ENCODE data around the gene KRTAP12-1.

KRTAP12-1 gene, protein sequence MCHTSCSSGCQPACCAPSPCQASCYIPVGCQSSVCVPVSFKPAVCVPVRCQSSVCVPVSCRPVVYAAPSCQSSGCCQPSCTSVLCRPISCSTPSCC

DNA sequence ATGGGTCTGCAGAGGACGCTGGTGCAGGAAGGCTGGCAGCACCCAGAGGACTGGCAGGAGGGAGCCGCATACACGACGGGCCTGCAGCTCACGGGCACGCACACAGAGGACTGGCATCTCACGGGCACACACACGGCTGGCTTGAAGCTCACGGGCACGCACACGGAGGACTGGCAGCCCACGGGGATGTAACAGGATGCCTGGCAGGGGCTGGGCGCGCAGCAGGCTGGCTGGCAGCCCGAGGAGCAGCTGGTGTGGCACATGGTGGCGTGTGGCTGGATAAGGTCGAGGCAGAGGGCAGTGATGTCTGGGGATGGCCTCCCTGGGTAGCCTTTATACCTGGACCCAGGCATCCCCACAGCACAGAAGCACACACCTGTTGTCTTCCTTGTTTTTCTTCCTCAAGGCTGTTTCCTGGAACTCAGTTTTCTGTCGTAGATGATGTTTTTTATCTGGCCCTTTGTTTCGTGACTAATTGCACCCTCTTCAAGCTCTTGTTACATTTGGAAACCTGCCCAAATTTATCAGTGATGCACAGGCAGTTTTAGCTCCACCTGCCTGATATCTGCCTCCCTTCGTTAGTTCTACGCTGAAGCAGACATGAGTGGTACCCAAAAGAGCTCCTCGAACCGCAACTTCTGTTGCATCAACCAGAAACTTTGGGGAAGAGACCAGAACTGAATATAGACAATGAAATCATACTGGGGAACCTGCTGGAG, at the start of gene KRTAP12-1:
TSS of gene KRTAP12-1 (minus strand) at position 303 of the 719 bp plus-strand sequence. CDS start at position 263, 40 bp downstream.
- no peak for DNase-seq

DNA sequence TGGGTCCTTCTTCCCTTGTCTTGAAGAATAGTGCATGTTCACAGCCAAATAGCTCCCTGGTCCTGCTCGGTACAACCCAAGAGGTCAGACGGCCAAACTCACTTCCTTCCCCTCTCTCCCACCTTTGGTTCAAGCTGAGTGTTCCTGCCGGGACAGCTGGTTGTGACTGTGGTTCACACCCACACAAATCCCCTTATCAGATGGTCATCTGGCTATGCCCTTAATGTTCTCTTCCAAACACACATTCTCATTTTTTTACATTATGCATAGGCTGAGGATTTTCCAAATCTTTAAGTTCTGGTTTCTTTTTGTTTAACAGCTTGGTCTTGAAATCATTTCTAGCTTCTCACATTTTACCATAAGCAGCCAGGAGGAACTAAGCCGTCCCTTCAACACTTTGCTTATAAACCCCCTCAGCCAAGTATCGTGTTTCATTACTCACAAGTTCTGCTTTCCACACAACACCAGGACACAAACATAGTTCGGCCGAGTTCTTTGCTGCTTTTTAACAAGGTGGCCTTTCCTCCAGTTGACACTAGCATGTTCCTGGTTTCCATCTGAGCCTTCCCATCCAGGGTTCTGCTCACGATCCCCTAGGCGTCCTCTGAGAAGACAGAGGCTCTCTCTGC, 49.1 kb upstream of the KRTAP12-1 start:
- DNase-seq = no peak

- DNase-seq = no peak
Observed at GRCh38 chr21:44730028-44730395, 48.0 kb upstream of the KRTAP12-1 start.

DNA sequence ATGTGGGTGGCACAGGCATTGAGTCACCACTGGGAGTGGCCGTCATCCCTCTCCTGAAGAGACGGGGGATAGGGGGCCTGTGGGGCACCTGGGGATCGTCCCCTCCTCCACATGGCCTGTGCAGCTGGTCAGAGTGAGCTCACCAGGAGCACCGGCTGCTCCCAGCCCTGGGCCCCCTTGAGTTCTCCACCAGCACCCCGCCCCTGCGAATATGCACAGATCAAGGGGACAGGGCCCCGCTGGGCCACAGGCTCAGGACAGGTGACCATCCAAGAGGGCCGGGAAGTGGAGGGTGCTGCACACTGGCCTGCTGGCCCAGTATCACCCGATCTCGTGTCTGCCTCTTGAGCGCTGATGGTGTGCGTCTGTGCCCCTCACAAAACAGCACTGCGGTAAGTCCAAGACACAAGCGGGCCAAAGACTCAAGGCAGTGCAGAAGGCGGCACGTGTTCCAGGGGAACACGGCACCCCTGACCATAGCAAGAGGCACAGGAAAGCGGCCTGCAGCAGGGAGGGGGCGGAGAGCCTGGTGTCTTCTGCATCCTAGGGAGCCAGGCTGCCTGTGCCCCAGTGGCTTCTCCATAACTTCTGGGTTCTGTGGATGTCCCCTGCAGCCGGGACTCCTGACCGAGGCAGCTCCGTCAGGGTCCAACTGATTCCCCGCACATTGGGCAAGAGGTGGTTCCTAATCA, 47.5 kb upstream of the KRTAP12-1 start:
- DNase-seq = no peak

GRCh38 chr21:44728716-44729115, 46.8 kb upstream of the KRTAP12-1 start:
- DNase-seq = no peak

DNA sequence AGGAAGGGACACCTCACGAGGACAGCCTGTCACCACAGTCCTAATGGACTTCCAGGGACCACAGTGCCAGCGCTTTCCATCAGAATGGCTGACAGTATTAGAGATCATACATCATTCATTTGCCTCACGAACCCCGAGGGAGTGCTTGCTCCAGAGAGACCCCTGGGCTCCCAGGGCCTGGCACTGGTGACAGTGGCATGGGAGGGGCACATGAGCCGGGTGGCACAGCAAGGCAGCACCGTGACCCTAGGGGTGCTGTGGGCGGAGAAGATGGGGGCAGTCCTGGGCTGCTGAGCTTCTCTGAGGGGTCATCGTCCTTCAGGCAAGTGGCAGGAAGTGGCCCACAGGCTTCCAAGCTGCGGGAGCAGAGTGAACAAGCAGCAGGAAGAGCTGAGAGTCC, 45.8 kb upstream of the KRTAP12-1 start:
- no peak for DNase-seq

- DNase-seq = no peak
Observed at GRCh38 chr21:44727321-44727720, 45.4 kb upstream of the KRTAP12-1 start.

DNA sequence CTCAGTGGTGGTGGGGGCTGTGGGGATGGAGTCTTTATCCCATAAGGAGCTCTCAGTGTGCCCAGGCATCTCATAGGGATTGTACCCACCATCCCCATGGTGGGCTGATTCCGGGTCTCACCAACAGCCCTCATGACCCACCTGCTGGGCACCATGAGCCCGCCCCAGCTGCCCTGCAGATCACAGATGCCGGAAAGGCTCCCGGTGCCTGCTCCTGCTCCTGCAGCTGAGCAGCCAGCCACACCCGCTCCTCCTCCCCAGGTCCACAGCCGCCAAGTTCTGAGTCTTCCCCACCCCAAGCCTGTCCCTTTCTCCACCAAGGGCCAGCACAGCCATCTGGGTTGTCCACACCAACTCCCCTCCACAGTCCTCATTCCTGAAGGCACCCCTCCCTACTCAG, 44.9 kb upstream of the KRTAP12-1 start:
- DNase-seq = no peak

- DNase-seq = no peak
Observed at GRCh38 chr21:44724926-44725325, 43.0 kb upstream of the KRTAP12-1 start.

DNA sequence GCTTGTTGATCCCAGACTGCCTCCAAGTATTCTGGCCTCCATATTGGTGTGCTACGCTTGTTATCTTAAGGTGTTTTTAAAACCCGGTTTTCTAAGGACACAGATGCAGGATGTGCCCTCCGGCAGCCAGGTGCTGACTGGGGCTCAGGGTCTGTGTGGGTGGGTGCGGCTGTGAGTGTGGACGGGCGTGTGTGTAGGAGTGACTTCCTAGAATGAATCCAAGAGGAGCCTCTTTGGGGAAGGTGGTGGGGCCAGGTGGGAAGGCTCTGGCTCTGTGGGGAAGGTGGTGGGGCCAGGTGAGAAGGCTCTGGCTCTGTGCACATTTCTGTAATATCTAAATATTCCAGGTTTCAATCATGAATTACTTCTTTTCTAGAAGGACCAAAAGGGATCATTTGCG, 42.2 kb upstream of the KRTAP12-1 start:
- DNase-seq = no peak

DNA sequence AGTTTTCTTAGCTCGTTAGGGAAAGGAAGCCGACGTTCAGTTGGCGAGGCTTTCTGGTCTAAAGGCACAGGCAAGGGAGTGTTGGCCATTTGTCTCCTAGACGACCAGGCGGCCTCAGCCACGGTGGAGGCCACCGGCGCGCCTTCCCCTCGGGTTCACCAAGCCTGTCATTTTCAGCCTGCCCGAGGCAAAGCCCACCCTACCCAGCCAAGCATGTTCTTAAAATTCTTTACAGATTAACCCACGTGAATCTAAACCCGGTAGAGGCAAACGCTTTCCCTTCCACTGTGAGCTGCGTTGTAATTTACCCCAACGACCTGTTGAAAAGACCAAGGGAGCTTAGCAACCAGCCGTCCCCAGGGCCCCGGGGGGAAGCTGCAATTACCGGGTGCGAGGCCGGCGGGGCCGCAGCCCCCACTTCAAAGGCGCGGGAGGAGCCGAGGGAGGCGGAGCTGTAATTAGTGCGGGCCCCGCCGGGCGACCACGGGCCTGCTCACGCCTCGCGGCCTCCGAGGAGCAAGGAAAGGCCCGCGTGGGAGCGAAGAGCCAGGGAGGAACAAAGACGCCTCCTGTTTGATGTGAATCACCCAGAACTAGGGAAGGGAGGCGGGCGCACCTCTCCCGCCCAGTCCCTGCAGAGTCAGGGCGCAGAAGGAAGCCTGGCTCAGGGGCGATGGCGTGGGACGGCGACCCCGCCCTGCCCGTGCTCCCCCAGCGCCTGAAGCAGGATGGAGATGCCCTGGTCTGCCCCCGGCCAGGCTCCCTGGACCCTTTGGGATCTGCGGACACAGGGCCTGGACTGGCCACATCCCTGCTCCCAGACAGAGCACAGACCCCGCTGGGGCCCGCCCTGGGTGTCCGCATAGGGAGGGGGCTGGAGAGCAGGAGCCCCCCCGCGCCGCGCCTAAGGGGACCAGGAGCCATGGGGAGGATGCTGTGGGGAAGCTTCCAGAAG, 41.5 kb upstream of the KRTAP12-1 start:
- DNase-seq = no peak

DNA sequence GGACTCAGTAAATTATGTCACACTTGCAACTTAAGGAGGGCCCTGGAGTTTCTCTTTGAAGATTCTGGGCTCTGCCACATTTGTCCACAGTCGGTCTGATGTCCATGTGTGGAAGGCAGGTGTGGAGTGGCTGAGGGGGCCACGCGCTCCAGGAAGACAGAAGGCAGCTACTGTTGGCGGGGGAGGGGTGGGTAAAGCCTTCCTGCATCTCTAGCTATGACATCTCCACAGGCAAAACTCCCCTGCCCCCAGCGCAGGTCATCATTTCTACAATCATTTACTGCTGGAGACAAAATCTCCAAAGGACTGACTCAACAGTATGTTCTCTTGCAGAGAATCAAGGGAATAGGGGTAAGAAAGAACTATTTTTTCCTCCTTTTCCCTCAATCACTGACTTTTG, 40.8 kb upstream of the KRTAP12-1 start:
- no peak for DNase-seq

GRCh38 chr21:44720170-44720569, 38.2 kb upstream of the KRTAP12-1 start:
- no peak for DNase-seq

GRCh38 chr21:44718571-44718970, 36.6 kb upstream of the KRTAP12-1 start:
- peak; percentile 26 for DNase-seq

GRCh38 chr21:44718093-44718492, 36.1 kb upstream of the KRTAP12-1 start:
- DNase-seq = no peak

DNA sequence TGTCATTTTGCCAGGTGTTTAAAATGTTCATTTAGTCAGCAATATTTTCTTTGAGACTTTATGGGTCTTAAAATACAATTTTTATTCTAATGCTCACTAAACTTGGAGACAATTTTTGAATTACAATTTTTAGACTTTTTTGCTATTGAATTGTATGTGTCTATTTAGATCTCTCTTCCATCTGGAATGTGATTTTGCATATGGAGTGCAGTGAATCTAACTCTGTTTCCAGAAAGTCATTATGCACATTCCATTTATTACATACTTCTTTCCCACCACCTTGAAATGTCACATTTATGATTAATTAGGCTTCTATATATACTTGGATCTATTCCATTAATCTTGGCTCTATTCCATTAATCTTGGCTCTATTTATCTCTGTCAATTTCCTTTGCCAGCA, 35.0 kb upstream of the KRTAP12-1 start:
- DNase-seq = no peak

GRCh38 chr21:44714905-44715304, 32.9 kb upstream of the KRTAP12-1 start:
- DNase-seq = no peak

- DNase-seq = peak; percentile 17
Observed at GRCh38 chr21:44713846-44714245, 31.9 kb upstream of the KRTAP12-1 start.

DNA sequence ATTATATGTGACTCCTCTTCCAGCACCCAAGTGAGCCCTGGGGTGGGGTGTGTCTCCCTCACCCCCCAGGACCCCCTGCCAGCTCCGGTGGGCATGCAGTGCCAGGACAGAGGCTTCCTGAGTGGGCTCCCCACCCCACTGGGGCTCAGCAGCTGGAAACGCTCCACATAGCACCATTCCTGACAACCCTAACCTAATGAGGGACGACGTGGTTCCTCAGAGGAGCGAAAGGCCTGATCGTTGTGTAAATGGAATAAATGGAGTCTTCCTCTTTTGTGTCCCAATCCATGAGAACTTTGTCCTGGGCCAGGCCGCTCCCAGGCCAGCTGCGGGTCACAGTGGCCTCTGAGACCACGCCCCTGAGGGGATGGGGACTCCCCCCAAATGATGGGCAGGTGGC, 31.2 kb upstream of the KRTAP12-1 start:
- peak; percentile 17 for DNase-seq

GRCh38 chr21:44712203-44713028, 30.5 kb upstream of the KRTAP12-1 start:
- DNase-seq = peak; percentile 22

DNA sequence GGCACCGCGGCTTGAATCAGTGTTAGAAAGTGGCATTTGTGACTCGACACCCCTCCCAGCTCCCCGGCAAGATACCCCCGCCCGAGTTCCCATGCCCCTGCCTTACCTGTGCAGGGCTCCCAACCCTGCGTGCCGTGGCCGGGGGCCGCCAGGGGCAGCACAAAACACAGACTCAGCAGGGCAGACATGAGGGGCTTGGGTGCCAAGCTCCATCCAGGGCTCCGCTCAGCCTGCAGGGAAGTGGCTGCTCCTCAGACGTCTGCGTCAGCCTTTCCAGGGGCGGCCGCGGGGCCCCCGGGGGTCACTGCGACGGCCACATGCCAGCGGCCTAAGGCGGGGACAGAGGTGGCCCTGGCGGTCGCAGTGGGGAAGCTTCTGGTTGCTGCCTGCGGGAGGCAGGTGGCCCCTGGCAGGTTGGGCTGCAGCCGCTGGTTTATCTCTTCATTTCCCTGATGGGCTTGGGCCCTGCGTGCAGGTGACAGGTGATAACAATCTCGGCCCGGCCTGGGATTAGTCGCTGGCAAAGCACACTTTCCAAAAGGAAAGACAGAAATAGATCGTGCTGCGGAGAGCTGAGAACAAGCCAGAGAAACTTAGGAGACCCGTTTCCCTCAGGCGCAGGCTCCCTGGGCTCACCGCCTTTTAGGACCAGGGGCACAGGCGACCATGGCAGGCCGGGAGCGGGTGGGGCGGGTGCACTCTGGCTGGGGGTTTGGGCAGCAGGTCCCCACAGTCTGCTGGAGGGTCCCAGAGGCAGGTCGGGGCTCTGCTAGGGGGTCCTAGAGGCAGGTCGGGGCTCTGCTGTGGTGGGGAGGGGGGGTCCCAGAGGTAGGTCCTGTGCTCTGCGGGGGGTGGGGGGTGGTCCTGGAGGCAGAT, 29.6 kb upstream of the KRTAP12-1 start, which contains the start of gene TSPEAR:
TSS of gene TSPEAR (minus strand) at position 246 of the 876 bp plus-strand sequence. CDS start at position 188, 58 bp downstream.
- peak; percentile 30 for DNase-seq

Data from activated CD4-positive, CD25-positive, alpha-beta regulatory T cell treated with anti-CD3 and anti-CD28 coated beads, Interleukin-2, amount 50 U/mL, for 72 hours (primary cell).